Right lung (tissue), 10 donors: ENCODE results near the gene IFNL2. TPM values are rescaled to one million over a fixed set of nuclear protein-coding genes. Genes with fewer than 3 reads are reported as not detected.
"Not testable (repeated sequence)": the region's sequence is repeated elsewhere in the genome, so short reads cannot be mapped to it uniquely, and the experiment has no call there.

ENCODE experiments used
- DNase-seq, 2 donors: peaks; one replicate each; pipeline ENCODE4 v3.0.0-alpha.2; 2013
- long read RNA-seq, 8 donors: transcript quantifications; one replicate each; lab custom pipeline, GENCODE V29; 2026
- polyA plus RNA-seq, 5 donors: library from polyadenylated mRNA; unstranded; fragments of 120-200 nt; gene quantifications; one replicate each; pipeline versions ENCODE4 v1.2.1 to v1.2.3, GENCODE V29; 2013; ENCODE audit warnings: inconsistent platforms in 1 of 5, low replicate concordance in 1 of 5; ENCODE audit not compliant: insufficient read length in 5 of 5, insufficient read depth in 1 of 5

Gene IFNL2
- not detected for polyA plus RNA-seq
- long read RNA-seq, donor 1: 0 reads
- long read RNA-seq, donor 2: 0 reads
- long read RNA-seq, donor 3: 0 reads
- long read RNA-seq, donor 4: 0 reads
- long read RNA-seq, donor 5: 0 reads
- long read RNA-seq, donor 6: 0 reads
- long read RNA-seq, donor 7: 0 reads
- long read RNA-seq, donor 8: 0 reads

DNA sequence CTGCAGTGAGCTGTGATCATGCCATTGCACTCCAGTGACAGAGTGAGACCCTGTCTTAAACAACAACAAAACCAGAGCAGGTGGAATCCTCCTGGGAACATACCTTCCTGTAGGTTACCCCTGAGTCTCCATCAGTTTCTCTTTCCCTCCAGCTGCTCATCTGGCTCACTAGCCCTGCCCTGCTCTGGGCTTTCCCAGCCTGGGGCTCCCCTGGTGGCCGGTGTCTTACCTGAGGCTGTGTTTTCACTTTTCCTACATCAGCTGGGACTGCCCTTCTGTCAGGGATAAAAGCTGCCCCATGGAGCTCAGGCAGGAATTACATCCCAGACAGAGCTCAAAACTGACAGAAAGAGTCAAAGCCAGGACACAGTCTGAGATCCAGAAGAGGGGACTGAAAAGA lies at the start of gene IFNL2:
Gene IFNL2 (plus strand): TSS at position 312 of the 400 bp plus-strand sequence. CDS start 173 bp downstream, outside the sequence.
- DNase-seq: not testable (repeated sequence)

DNA sequence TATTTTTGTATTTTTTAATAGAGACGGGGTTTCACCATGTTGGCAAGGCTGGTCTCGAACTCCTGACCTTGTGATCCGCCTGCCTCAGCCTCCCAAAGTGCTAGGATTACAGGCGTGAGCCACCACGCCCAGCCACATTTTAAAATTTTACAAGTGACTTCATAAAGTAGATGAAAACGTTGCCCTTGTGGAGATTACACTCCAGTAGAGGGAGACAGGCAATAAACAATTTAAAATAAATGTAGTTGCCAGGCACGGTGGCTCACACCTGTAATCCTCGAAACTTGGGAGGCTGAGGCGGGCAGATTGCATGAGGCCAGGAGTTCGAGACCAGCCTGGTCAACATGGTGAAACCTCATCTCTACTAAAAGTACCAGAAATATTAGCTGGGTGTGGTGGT lies 49.1 kb upstream of the IFNL2 start:
- not testable (repeated sequence) for DNase-seq

DNA sequence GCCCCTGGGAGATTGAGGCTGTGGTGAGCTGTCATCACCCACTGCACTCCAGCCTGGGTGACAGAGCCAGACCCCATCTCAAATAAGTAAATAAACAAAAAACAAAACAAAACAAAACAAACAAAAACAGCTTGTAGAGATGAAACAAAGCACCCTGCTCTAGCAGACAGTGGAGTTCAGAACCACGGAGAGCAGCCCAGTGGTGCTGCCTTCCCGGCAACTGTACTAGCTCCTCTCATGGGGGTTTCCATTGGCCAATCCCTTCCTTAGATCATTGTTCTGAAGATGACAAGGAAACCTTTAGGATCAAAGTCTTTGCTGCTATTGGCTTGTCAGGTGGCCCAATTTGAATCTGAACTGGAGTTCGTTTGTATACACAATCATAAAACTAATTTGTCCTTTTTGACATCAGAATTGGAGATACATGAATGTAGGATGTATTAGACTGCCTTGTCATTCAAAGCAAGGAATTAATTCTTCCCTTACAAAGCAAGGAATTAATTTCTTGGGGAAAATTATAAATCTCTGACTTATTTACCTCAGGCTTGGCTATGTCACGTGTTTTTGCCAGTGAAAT lies 44.4 kb upstream of the IFNL2 start:
- DNase-seq: no peak

DNA sequence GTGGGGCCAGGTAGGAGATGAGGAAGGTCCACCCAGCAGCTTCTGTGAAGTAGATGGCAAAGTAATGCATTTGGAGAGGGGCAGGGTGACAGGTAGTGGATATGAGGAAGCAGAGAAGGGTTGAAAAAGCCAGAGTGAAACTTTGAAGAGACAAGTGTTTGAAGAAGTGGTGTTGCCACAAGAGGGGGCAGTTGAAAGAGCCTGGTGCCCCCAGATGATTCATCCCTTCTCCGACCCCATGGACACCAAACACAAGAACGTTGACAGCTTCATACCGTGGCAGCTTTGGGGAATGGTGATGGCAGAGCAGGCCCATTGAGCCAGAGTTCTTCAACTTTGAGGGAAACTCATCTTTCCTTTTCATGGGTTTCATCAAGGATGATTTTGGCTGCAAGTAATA lies 43.3 kb upstream of the IFNL2 start:
- DNase-seq: no peak

DNA sequence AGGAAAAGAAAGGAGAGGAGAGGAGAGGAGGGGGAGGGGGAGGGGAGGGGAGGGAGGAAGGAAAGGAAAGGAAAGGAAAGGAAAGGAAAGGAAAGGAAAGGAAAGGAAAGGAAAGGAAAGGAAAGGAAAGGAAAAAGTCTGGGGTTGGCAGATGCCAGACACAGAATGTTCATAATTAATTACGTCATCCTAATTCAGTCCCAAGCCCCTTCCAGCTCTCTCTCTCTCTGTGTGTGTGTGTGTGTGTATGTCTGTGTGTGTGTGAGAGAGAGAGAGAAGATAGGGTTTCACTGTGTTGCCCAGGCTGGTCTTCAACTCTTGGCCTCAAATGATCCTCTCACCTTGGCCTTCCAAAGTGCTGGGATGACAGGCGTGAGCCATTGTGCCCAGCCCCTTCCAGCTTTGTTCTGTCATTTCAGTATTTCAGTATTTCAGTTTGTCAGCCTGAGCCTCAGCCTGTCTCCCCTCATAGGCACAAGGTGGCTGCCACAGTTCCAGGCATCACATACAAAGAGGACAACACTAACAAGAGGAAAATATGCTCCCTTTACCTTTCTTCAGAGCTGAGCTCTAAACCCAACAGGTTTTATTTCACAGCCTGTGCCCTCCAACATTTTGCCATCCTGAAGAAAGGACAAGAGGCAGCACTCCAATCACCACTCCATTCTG lies 38.0 kb upstream of the IFNL2 start:
- DNase-seq: no peak

DNA sequence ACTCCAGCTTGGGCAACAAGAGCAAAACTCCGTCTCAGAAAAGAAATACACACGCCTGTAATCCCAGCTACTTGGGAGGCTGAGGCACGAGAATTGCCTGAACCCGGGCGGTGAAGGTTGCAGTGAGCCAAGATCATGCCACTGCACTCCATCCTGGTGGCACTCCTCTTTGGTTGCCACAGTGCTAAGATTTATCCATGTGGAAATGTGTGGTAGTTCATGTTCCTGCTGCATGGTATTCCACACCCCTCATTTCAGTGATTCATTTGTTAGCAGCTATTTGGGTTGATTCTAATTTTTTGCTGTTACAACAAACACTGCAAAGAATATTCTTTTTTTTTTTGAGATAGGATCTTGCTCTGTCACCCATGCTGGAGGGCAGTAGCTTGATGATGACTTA lies 35.5 kb upstream of the IFNL2 start:
- no peak for DNase-seq

DNA sequence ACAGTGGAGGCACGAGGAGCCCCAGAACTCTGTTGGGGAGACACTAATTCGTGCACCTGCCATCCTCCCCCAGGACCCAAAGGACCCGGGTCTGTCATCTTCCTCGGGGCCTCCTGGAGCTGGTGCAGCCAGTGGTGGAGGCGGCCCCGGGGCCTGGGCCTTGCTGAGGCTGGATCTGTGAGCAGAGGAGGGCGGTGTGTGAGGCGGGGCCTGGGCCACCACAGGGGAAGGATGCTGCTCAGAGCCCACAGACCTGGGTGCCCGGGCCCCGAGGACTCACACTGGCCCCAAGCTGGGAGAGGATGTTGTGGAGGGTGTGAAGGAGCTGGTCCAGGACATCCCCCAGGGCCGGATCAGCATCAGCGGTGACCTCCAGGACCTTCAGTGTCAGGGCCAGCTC lies 31.7 kb upstream of the IFNL2 start:
- no peak for DNase-seq

DNA sequence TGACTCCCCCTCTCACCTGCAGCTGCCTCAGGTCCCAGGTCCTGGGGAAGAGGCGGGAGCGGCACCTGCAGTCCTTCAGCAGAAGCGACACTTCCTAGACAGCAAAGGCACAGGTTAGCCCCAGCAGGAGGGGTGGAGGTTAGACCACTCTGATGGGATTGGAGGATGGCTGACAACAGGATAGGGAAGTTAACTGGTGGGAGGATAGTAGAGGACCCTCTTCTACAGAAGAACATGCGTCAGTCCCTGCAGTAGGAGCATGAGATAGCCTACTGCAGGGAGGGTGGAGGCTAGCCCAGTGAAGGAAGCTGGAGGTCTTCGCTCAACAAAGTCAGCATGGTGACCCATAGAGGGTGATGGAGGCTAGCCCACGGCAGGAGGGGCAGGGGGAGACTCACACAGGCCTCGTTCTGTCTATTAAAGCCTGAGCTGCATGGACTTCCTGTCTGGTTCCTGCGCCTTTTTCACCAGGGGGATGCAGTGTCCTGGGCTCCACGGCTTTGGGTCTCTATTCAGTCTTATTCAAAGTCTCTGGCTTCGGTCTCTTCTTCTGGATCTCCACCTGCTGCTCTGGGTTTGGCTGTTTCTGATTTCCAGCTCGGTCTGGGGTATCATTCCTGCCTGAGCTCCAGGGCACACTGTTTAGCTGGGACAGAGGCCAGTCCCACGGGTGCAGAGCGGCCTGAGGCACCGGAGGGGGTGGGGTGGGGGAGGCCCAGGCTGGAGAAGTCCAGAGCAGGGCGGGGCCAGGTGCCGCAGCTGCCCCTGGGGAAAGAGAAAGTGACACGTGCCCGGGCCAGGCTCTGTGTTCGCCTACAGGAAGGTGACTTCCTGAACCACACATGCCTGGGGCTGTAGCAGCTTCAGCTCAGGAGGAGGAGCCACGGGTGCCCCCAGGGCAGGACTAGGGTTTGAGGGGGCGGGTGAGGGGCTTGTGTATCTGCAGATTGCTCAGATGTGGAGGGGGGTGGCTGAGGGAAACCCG lies 30.7 kb upstream of the IFNL2 start:
- DNase-seq: no peak

DNA sequence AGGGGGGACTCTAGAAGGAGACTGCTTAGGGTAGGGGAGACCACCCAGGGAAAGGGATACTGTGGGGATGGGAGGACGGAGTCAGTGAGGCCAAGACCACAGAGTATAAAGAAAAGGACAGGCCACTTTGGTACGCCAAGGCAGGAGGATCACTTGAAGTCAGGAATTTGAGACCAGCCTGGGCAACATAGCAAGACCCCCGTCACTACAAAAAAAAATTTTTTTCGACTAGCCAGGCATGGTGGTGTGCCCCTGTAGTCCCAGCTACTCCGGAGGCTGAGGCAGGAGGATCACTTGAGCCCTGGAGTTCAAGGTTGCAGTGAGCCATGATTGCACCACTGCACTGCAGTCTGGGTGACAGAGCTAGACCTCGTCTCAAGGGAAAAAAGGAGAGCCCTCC lies 30.0 kb upstream of the IFNL2 start:
- DNase-seq: no peak

DNA sequence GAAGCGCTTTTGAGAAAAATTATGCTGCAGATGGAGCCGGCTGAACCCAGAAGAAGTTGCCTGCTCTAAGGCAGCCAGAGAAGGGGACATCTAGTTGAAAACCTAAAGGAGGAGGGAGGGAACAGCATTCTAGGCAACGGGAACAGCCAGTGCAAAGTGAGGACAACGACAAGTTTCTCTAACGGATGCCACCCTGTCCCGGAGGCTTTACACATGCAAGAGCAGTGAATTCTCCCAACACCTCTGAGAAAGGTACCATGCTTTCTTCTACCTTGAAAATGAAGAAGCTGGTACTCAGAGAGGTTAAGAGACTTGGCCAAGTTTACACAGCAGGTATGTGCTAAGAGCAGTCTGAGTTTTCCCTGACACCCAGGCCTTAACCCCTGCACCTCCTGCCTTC lies 29.3 kb upstream of the IFNL2 start:
- no peak for DNase-seq

DNA sequence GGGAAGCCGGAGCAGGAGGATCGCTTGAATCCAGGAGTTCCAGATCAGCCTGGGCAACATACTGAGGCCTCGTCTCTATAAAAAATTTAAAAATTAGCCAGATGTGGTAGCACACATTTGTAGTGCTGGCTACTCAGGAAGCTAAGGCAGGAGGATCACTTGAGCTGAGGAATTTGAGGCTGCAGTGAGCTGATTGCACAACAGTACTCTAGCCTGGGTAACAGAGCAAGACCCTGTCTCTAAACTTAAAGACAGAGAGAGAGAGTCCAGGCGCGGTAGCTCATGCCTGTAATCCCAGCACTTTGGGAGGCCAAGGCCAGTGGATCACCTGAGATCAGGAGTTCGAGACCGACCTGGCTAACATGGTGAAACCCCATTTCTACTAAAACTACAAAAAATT lies 27.8 kb upstream of the IFNL2 start:
- DNase-seq: no peak

DNA sequence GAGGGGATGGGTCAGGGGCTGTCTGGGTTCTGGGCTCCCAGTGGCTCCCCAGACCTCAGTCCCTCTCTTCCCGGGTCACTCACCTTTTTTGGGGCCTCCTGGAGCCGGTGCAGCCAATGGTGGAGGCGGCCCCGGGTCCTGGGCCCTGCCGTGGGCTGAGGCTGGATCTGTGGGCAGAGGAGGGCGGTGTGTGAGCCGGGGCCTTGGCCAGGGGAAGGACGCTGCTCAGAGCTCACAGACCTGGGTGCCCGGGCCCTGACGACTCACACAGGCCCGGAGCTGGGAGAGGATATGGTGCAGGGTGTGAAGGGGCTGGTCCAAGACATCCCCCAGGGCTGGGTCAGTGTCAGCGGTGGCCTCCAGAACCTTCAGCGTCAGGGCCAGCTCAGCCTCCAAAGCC lies 24.5 kb upstream of the IFNL2 start:
- DNase-seq: not testable (repeated sequence)

DNA sequence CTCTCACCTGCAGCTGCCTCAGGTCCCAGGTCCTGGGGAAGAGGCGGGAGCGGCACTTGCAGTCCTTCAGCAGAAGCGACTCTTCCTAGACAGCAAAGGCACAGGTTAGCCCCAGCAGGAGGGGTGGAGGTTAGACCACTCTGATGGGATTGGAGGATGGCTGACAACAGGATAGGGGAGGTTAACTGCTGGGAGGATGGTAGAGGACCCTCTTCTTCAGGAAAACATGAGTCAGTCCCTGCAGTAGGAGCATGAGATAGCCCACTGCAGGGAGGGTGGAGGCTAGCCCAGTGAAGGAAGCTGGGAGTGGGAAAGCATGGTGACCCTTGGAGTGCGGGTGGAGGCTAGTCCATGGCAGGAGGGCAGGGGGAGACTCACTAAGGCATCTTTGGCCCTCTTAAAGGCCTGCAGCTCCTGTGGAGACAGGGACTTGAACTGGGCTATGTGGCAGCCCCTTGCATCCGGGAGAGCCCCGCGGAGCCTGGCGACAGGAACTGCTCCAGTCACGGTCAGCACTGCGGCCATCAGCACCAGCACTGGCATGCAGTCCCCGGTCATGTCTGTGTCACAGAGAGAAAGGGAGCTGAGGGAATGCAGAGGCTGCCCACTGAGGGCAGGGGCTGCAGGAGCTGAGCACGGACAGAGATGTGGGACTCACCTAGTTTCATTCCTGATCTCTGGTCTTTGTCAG lies 23.6 kb upstream of the IFNL2 start, which contains the start of gene IFNL3:
Gene IFNL3 (minus strand): TSS at position 597 of the 691 bp plus-strand sequence. CDS start 39 bp downstream, at position 558.
- DNase-seq: not testable (repeated sequence)

DNA sequence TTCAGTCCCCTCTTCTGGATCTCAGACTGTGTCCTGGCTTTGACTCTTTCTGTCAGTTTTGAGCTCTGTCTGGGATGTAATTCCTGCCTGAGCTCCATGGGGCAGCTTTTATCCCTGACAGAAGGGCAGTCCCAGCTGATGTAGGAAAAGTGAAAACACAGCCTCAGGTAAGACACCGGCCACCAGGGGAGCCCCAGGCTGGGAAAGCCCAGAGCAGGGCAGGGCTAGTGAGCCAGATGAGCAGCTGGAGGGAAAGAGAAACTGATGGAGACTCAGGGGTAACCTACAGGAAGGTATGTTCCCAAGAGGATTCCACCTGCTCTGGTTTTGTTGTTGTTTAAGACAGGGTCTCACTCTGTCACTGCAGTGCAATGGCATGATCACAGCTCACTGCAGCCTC lies 23.0 kb upstream of the IFNL2 start:
- not testable (repeated sequence) for DNase-seq

DNA sequence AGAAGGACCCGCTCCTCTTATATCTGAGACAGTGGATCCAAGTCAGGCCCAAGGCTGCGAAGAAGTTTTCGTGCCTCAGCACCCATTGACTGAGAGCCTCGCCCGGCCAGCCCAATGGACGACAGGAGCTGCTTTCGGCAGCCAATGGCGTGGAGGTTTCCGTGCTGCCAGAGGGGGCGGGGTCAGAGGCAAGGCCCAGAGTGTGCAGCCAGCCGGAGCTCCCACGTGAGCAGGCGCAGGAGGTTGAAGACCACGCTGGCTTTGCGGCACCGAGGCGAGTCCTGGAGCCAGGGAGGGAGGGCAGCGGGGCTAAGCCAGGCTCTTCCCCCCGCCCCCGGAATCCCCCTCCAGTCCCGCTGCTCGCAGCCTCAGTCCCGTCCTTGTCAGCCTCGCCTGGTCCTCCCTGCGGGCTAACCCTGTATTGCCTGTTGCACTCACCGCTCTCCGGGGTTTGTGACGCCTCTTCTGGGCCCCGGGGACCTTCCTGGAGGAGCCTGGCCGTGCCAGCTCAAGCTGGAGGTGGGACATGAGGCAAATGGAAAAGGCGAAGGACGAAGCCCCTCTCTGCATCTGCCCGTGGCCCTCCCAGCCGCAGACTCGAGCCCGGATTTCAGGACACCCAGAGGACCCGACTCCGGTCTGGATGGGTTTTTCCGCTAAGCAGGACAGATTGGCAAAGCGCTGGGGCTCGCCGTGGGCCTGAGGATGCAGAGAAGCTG lies 21.1 kb upstream of the IFNL2 start:
- DNase-seq: no peak

DNA sequence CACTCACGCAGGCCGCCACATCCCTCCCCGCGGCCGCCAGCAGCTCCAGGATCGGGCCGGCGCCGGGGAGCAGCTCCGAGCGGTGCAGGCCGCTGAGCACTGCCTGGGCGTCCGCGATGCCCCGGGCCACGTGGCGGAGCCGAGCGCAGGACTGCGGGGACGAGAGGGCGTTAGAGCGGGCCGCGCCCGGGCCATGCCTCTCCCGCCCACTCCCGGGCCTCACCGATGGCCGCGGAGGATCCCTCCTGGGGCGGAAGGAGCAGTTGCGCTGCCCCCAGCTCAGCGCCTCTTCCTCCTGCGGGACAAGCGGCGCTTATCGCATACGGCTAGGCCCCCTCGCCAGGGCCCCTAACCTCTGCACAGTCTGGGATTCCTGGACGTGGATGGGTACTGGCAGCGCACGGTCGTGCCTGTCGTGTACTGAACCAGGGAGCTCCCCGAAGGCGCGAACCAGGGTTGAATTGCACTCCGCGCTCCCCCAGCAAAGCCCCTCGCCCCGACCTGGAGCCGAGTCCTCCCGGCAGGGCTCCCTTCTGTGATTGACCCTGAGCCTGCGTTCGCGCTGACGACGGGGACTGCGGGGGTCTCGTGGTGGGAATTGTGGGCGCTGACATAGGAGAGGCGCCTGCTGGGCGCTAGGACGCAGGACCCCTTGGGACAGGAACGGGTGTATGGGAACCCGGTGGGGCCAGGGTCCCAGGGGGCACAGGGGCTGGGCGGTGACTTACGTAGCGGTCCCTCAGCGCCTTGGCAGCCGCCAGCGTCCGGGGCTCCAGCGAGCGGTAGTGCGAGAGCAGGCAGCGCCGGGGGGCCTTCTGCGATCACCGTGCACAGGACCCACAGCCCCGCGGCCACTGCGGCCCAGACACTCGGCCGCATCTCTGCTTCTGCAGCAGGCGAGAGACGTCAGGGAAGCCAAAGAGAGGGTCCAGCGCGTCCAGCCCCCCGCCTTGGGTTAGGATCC lies 20.2 kb upstream of the IFNL2 start:
- no peak for DNase-seq

DNA sequence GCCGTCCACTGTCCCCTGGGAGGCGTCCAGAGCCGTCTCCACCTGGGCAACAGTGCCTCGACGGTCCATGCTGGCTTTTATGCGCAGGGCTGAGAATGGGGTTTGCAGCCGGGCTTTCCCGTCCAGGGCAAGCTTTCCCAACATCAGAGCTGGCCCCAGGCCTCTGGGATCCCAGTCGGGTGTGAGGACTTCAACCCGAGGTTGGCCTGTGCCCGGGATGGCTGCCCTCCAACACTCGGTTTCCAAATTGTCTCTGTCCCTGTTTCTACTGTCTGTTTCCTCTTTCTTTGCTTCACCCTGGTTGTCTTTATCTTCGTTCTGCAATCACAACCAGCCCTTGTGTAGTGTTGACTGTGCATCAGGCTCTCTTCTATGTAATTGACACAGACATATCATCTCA lies 19.4 kb upstream of the IFNL2 start, which contains the start of gene IFNL4:
Gene IFNL4 (minus strand): TSS at position 51 of the 400 bp plus-strand sequence.
- DNase-seq: no peak

DNA sequence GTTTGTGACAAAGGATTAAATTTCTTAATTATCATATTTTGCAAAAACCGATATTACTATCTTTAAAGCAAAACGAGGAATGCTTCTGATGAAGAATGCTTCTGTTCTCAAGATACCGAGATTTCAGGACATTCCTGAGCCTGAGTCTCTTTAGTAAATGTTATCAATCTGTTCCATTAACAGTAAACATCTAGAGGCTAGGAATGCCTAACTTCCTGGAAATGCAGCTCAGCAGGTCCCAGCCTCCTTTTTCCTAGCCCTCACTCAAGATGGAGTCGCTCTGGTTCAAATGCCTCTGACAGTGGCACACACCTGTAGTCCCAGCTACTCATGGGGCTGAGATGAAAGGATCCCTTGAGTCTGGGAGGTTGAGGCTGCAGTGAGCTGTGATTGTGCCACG lies 17.1 kb upstream of the IFNL2 start:
- no peak for DNase-seq

DNA sequence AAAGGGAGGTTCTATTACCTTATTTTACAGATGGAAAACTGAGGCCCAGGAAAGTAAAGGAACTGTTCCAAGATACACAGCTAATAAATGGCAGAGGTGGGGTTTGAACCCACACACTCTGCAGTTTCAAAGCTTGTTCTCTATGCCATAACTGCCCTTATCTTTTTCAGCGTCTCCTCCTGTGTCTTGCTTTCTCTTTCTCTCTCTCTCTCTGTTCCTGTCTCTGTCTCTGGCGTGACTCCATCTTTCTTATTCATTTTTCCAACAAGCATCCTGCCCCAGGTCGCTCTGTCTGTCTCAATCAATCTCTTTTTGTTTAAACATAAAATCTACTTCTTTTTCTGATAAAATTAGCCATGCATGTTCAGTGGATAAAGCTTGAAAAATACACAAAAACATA lies 16.4 kb upstream of the IFNL2 start:
- DNase-seq: no peak
